ENCODE measurements around the gene SRGAP1. TPM values are rescaled to one million over a fixed set of nuclear protein-coding genes. Genes with fewer than 3 reads are reported as not detected.

The SRGAP1 gene
- polyA plus RNA-seq, 2 donors: 1.4 to 3.2 TPM

DNA sequence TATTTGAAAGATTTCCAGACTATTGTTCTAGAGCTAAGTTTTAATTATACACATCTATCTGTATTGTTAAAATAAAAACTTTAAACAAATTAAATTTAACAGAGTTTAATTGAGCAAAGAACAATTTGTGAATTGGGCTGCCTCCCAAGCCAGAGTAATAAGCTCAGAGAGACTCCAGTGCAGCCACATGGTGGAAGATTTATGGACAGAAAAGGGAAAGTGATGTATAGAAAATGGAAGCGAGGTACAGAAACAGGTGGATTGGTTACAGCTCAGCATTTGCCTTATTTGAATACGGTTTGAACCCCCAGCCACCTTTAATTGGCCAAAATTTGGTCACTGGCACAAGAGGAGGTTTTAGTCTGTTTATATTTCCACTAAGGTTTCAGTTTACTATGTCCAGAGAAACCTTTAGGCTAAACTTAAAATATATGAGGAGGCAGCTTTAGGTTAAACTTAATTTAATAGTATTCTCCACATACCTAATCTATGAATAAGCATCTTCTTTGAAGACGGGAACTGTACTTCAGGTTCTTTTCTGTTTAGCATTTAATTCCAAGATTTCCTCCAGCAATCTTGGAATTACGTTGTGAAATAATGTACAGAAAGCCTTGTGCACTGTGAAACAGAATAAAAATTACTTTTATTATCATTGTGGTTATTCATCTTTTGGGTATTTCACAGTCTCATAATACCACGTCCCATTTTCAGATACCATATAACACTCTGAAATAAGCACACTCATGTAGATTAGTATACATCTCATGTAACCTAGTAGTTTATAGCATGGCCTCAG is 19.4 kb downstream of the SRGAP1 start:
- Histone ChIP-seq H3K36me3 (ENCODE audit: control insufficient read depth in 2 of 2, insufficient read depth in 2 of 2, low read length in 1 of 2) (no peaks in the 10 kb centered on the region), H3K27ac (ENCODE audit: low read depth in 2 of 2, low read length in 1 of 2) (no peak overlapping the region), H3K4me3 (ENCODE audit: low read depth in 1 of 2, low read length in 2 of 2) (no peak overlapping the region), H3K4me1 (ENCODE audit: control insufficient read depth in 2 of 2, insufficient read depth in 2 of 2, low read length in 1 of 2) (no peaks in the 10 kb centered on the region), H3K27me3 (ENCODE audit: control insufficient read depth in 1 of 2, insufficient read depth in 2 of 2, low read length in 2 of 2) (no peaks in the 10 kb centered on the region), H3K9me3 (ENCODE audit: control insufficient read depth in 2 of 2, insufficient read depth in 1 of 2, low read depth in 1 of 2, low read length in 1 of 2) (no peaks in the 10 kb centered on the region)
- WGBS, 2 donors: 84 to 87% methylated on average over 5 of the region's 5 CpGs

- Histone ChIP-seq H3K27me3 (ENCODE audit: control insufficient read depth in 1 of 2, insufficient read depth in 2 of 2, low read length in 2 of 2) (no peaks in the 10 kb centered on the region), H3K4me1 (ENCODE audit: control insufficient read depth in 2 of 2, insufficient read depth in 2 of 2, low read length in 1 of 2) (no peaks in the 10 kb centered on the region), H3K36me3 (ENCODE audit: control insufficient read depth in 2 of 2, insufficient read depth in 2 of 2, low read length in 1 of 2) (no peaks in the 10 kb centered on the region), H3K27ac (ENCODE audit: low read depth in 2 of 2, low read length in 1 of 2) (no peak overlapping the region), H3K4me3 (ENCODE audit: low read depth in 1 of 2, low read length in 2 of 2) (no peak overlapping the region), H3K9me3 (ENCODE audit: control insufficient read depth in 2 of 2, insufficient read depth in 1 of 2, low read depth in 1 of 2, low read length in 1 of 2) (no peaks in the 10 kb centered on the region)
Observed at GRCh38 chr12:63864454-63864706, 19.9 kb downstream of the SRGAP1 start.

DNA sequence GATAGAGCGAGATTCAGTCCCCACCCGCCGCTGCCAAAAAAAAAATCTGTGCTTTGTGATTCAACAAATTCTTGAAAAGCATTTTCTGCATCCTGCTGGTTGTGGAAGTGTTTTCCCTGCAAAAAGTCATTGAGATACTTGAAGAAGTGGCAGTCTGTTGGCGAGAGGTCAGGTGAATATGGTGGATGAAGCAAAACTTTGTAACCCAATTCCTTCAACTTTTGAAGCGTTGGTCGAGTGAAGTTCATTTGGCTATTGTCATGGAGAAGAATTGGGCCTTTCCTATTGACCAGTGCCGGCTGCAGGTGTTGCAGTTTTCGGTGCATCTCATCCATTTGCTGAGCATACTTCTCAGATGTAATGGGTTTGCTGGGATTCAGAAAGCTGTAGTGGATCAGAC is 20.9 kb downstream of the SRGAP1 start:
- Histone ChIP-seq H3K4me1 (ENCODE audit: control insufficient read depth in 2 of 2, insufficient read depth in 2 of 2, low read length in 1 of 2) (no peaks in the 10 kb centered on the region), H3K4me3 (ENCODE audit: low read depth in 1 of 2, low read length in 2 of 2) (no peak overlapping the region), H3K9me3 (ENCODE audit: control insufficient read depth in 2 of 2, insufficient read depth in 1 of 2, low read depth in 1 of 2, low read length in 1 of 2) (no peaks in the 10 kb centered on the region), H3K27me3 (ENCODE audit: control insufficient read depth in 1 of 2, insufficient read depth in 2 of 2, low read length in 2 of 2) (no peaks in the 10 kb centered on the region), H3K36me3 (ENCODE audit: control insufficient read depth in 2 of 2, insufficient read depth in 2 of 2, low read length in 1 of 2) (no peaks in the 10 kb centered on the region), H3K27ac (ENCODE audit: low read depth in 2 of 2, low read length in 1 of 2) (no peak overlapping the region)
- WGBS, 2 donors: 93 to 95% methylated on average over 8 of the region's 8 CpGs

DNA sequence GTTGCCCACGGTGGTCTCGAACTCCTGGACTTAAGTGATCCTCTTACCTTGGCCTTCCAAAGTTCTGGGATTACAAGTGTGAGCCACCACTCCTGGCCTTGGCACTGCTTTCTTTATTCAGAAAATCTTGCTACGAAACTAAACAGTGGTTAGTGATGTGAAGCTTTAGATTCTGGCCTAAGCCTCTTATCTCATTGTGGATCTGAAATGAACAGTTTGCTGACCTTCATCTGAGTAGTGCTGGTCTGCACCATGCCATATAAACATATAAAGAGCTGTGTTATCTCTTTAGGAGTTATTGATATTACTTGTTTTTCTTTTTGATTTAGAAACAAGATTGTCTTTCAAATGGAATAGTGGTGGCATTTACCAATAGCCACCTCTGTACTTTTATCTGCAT is 22.6 kb downstream of the SRGAP1 start:
- Histone ChIP-seq H3K9me3 (ENCODE audit: control insufficient read depth in 2 of 2, insufficient read depth in 1 of 2, low read depth in 1 of 2, low read length in 1 of 2) (no peaks in the 10 kb centered on the region), H3K27me3 (ENCODE audit: control insufficient read depth in 1 of 2, insufficient read depth in 2 of 2, low read length in 2 of 2) (no peaks in the 10 kb centered on the region), H3K27ac (ENCODE audit: low read depth in 2 of 2, low read length in 1 of 2) (no peak overlapping the region), H3K4me1 (ENCODE audit: control insufficient read depth in 2 of 2, insufficient read depth in 2 of 2, low read length in 1 of 2) (no peaks in the 10 kb centered on the region), H3K4me3 (ENCODE audit: low read depth in 1 of 2, low read length in 2 of 2) (no peak overlapping the region), H3K36me3 (ENCODE audit: control insufficient read depth in 2 of 2, insufficient read depth in 2 of 2, low read length in 1 of 2) (no peaks in the 10 kb centered on the region)
- WGBS, 2 donors: 92 to 94% methylated on average over 3 of the region's 3 CpGs

- 81 to 86% methylated on average over 1 of the region's 1 CpG for WGBS, 2 donors
- no peaks in the 10 kb centered on the region for H3K27me3 ChIP-seq (ENCODE audit: control insufficient read depth in 1 of 2, insufficient read depth in 2 of 2, low read length in 2 of 2)
Observed at GRCh38 chr12:63869656-63870055, 25.2 kb downstream of the SRGAP1 start.

DNA sequence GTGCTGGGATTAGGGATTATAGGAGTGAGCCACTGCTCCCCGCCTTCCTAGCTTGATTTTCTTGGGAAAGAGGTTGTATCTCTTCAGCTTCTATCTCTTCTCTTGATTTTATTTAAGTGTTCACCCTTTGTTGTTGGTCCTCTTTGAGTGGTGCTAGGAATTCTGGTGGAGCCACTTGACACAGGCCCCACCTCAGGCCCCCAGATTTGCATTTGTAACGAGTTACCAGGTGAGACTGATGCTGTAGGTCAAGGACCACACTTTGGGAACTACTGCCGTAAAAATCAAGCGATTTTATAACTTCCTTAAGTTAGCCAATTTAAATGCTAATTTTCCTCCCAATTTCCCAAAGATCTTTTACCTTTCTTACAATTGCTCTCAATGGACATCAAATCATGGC is 26.3 kb downstream of the SRGAP1 start:
- Histone ChIP-seq H3K4me1 (ENCODE audit: control insufficient read depth in 2 of 2, insufficient read depth in 2 of 2, low read length in 1 of 2) (no peaks in the 10 kb centered on the region), H3K36me3 (ENCODE audit: control insufficient read depth in 2 of 2, insufficient read depth in 2 of 2, low read length in 1 of 2) (no peaks in the 10 kb centered on the region), H3K4me3 (ENCODE audit: low read depth in 1 of 2, low read length in 2 of 2) (no peak overlapping the region), H3K27me3 (ENCODE audit: control insufficient read depth in 1 of 2, insufficient read depth in 2 of 2, low read length in 2 of 2) (no peaks in the 10 kb centered on the region), H3K9me3 (ENCODE audit: control insufficient read depth in 2 of 2, insufficient read depth in 1 of 2, low read depth in 1 of 2, low read length in 1 of 2) (no peaks in the 10 kb centered on the region), H3K27ac (ENCODE audit: low read depth in 2 of 2, low read length in 1 of 2) (no peak overlapping the region)
- 85% methylated on average over 4 of the region's 4 CpGs for WGBS, 2 donors

More at GRCh38 chr12:63869656-63870055, 25.2 kb downstream of the SRGAP1 start:
- no peaks in the 10 kb centered on the region for H3K36me3 ChIP-seq (ENCODE audit: control insufficient read depth in 2 of 2, insufficient read depth in 2 of 2, low read length in 1 of 2)
- H3K9me3 ChIP-seq (ENCODE audit: control insufficient read depth in 2 of 2, insufficient read depth in 1 of 2, low read depth in 1 of 2, low read length in 1 of 2): no peaks in the 10 kb centered on the region
- no peaks in the 10 kb centered on the region for H3K4me1 ChIP-seq (ENCODE audit: control insufficient read depth in 2 of 2, insufficient read depth in 2 of 2, low read length in 1 of 2)
- no peak overlapping the region for H3K4me3 ChIP-seq (ENCODE audit: low read depth in 1 of 2, low read length in 2 of 2)
- H3K27ac ChIP-seq (ENCODE audit: low read depth in 2 of 2, low read length in 1 of 2): no peak overlapping the region

DNA sequence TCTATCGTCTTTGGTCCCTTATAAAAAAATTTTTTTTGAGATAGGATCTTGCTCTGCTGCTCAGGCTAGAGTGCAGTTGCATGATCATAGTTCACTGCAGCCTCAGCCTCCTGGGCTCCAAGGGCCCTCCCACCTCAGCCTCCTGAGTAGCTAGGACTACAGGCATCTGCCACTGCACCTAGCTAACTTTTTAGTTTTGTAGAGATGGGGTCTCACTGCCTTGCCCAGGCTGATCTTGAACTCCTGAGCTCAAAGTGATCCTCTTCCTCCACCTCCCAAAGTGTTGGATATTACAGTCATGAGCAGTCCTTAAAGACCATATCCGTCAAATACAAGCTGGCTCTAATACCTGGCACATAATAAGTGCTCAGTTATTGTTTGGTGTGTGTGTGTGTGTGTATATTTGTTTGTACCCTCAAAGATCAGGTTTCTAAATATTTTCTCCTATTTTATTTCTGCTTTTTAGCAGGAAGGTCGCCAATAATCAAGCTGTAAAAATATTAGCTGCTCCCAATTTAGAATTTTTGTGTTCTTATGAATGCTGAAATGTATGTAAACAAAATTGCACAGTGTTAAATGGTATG is 30.5 kb downstream of the SRGAP1 start:
- 79 to 82% methylated on average over 3 of the region's 3 CpGs for WGBS, 2 donors
- Histone ChIP-seq H3K4me3 (ENCODE audit: low read depth in 1 of 2, low read length in 2 of 2) (no peak overlapping the region), H3K27me3 (ENCODE audit: control insufficient read depth in 1 of 2, insufficient read depth in 2 of 2, low read length in 2 of 2) (no peaks in the 10 kb centered on the region), H3K9me3 (ENCODE audit: control insufficient read depth in 2 of 2, insufficient read depth in 1 of 2, low read depth in 1 of 2, low read length in 1 of 2) (no peaks in the 10 kb centered on the region), H3K36me3 (ENCODE audit: control insufficient read depth in 2 of 2, insufficient read depth in 2 of 2, low read length in 1 of 2) (no peaks in the 10 kb centered on the region), H3K27ac (ENCODE audit: low read depth in 2 of 2, low read length in 1 of 2) (no peak overlapping the region), H3K4me1 (ENCODE audit: control insufficient read depth in 2 of 2, insufficient read depth in 2 of 2, low read length in 1 of 2) (no peaks in the 10 kb centered on the region)

DNA sequence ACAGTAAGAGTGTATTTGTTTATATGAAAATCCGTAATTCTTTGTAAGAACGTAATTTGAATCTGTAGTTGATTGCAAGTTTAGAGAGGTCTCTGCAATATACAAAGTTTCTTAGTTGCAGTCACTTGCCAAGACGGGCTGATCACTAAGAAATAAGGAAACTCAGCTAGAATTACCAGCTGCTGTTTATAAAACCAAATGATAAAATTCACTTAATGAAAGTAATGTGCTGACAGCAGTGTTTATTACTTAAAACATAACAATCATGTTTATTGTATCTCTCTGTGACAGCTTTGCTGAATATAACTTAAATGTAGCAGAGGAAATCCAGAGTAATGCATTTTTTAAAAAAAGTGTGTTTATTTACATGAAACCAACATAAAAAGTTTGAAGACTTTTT is 31.2 kb downstream of the SRGAP1 start:
- no peaks in the 10 kb centered on the region for H3K36me3 ChIP-seq (ENCODE audit: control insufficient read depth in 2 of 2, insufficient read depth in 2 of 2, low read length in 1 of 2)
- H3K27me3 ChIP-seq (ENCODE audit: control insufficient read depth in 1 of 2, insufficient read depth in 2 of 2, low read length in 2 of 2): no peaks in the 10 kb centered on the region
- WGBS, 2 donors: 56 to 59% methylated on average over 3 of the region's 3 CpGs
- H3K4me3 ChIP-seq (ENCODE audit: low read depth in 1 of 2, low read length in 2 of 2): no peak overlapping the region
- H3K9me3 ChIP-seq (ENCODE audit: control insufficient read depth in 2 of 2, insufficient read depth in 1 of 2, low read depth in 1 of 2, low read length in 1 of 2): no peaks in the 10 kb centered on the region
- no peaks in the 10 kb centered on the region for H3K4me1 ChIP-seq (ENCODE audit: control insufficient read depth in 2 of 2, insufficient read depth in 2 of 2, low read length in 1 of 2)
- H3K27ac ChIP-seq (ENCODE audit: low read depth in 2 of 2, low read length in 1 of 2): no peak overlapping the region

DNA sequence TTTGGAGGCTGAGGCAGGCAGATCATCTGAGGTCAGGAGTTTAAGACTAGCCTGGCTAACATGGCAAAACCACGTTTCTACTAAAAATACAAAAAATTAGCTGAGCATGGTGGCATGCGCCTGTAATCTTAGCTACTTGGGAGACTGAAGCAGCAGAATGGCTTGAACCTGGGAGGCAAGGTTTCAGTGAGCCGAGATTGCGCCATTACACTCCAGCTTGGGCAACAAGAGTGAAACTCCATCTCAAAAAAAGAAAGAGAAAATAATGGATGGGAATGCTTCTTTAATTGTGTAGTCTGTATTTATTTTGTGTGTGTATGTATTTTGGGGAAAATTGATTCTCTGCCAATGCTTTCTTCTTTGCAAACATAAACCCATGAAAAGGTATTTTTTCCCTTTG is 32.5 kb downstream of the SRGAP1 start:
- Histone ChIP-seq H3K9me3 (ENCODE audit: control insufficient read depth in 2 of 2, insufficient read depth in 1 of 2, low read depth in 1 of 2, low read length in 1 of 2) (no peaks in the 10 kb centered on the region), H3K36me3 (ENCODE audit: control insufficient read depth in 2 of 2, insufficient read depth in 2 of 2, low read length in 1 of 2) (no peaks in the 10 kb centered on the region), H3K4me1 (ENCODE audit: control insufficient read depth in 2 of 2, insufficient read depth in 2 of 2, low read length in 1 of 2) (no peaks in the 10 kb centered on the region), H3K27me3 (ENCODE audit: control insufficient read depth in 1 of 2, insufficient read depth in 2 of 2, low read length in 2 of 2) (no peaks in the 10 kb centered on the region), H3K27ac (ENCODE audit: low read depth in 2 of 2, low read length in 1 of 2) (no peak overlapping the region), H3K4me3 (ENCODE audit: low read depth in 1 of 2, low read length in 2 of 2) (no peak overlapping the region)
- WGBS, 2 donors: 82% methylated on average over 4 of the region's 4 CpGs

GRCh38 chr12:63877693-63878092 is 33.2 kb downstream of the SRGAP1 start:
- Histone ChIP-seq H3K4me3 (ENCODE audit: low read depth in 1 of 2, low read length in 2 of 2) (no peak overlapping the region), H3K9me3 (ENCODE audit: control insufficient read depth in 2 of 2, insufficient read depth in 1 of 2, low read depth in 1 of 2, low read length in 1 of 2) (no peaks in the 10 kb centered on the region), H3K27me3 (ENCODE audit: control insufficient read depth in 1 of 2, insufficient read depth in 2 of 2, low read length in 2 of 2) (no peaks in the 10 kb centered on the region), H3K27ac (ENCODE audit: low read depth in 2 of 2, low read length in 1 of 2) (no peak overlapping the region), H3K36me3 (ENCODE audit: control insufficient read depth in 2 of 2, insufficient read depth in 2 of 2, low read length in 1 of 2) (no peaks in the 10 kb centered on the region), H3K4me1 (ENCODE audit: control insufficient read depth in 2 of 2, insufficient read depth in 2 of 2, low read length in 1 of 2) (no peaks in the 10 kb centered on the region)
- 69 to 74% methylated on average over 1 of the region's 1 CpG for WGBS, 2 donors

Measured in esophagus (tissue), 2 donors.